Spleen (tissue), 11 donors: ENCODE measurements around the gene TCAIM. TPM values are rescaled to one million over a fixed set of nuclear protein-coding genes. Genes with fewer than 3 reads are reported as not detected.

Experiments used
- DNase-seq: peaks from one replicate; pipeline ENCODE4 v3.0.0-alpha.2; 2020
- H3K27ac ChIP-seq, 8 donors: fragments of 200-600 bp; sonication (generic) in 7 of 8; 1 replicate in 4 of 8; 2 replicates in 4 of 8; pipeline versions ENCODE4 v1.5.0 to v1.8.0; 2016 to 2021; ENCODE audit warnings: inconsistent platforms in 4 of 8, mild to moderate bottlenecking in 4 of 8, moderate library complexity in 1 of 8
- H3K27me3 ChIP-seq, 7 donors: fragments of 200-600 bp; sonication (generic) in 6 of 7; replicated peaks in 1 of 7; 1 replicate in 4 of 7; 2 replicates in 3 of 7; pipeline versions ENCODE4 v1.5.0 to v1.8.0; 2016 to 2021; ENCODE audit warnings: inconsistent platforms in 3 of 7, mild to moderate bottlenecking in 1 of 7
- H3K36me3 ChIP-seq, 6 donors: fragments of 200-600 bp; sonication (generic) in 5 of 6; 1 replicate in 4 of 6; 2 replicates in 2 of 6; pipeline versions ENCODE4 v1.5.0 to v1.8.0; 2016 to 2021; ENCODE audit warnings: inconsistent platforms in 2 of 6
- H3K4me1 ChIP-seq, 6 donors: fragments of 200-600 bp; sonication (generic) in 5 of 6; 1 replicate in 3 of 6; 2 replicates in 3 of 6; pipeline versions ENCODE4 v1.5.0 to v1.8.0; 2016 to 2021; ENCODE audit warnings: inconsistent platforms in 3 of 6
- H3K4me3 ChIP-seq, 8 donors: fragments of 200-600 bp; sonication (generic) in 7 of 8; 1 replicate in 4 of 8; 2 replicates in 4 of 8; pipeline versions ENCODE4 v1.5.0 to v1.8.0; 2016 to 2021; ENCODE audit warnings: inconsistent platforms in 4 of 8, mild to moderate bottlenecking in 4 of 8, moderate library complexity in 2 of 8
- H3K9me3 ChIP-seq, 8 donors: fragments of 200-600 bp; sonication (generic) in 7 of 8; 1 replicate in 4 of 8; 2 replicates in 4 of 8; pipeline versions ENCODE4 v1.5.0 to v1.8.0; 2016 to 2021; ENCODE audit warnings: inconsistent platforms in 4 of 8
- CTCF ChIP-seq, 11 experiments: fragments of 200-600 bp in 7 of 11; fragments of 450-650 bp in 4 of 11; sonication (generic) in 4 of 11; IDR thresholded peaks in 8 of 11; conservative IDR thresholded peaks in 3 of 11; 1 replicate in 7 of 11; 2 replicates in 4 of 11; pipeline versions ENCODE4 v1.4.0 to v1.8.0; 2016 to 2021; ENCODE audit warnings: antibody characterized with exemption in 11 of 11, inconsistent platforms in 4 of 11, mild to moderate bottlenecking in 1 of 11
- POLR2A ChIP-seq, 3 donors: fragments of 450-650 bp; IDR thresholded peaks; one replicate each; pipeline ENCODE4 v1.5.1; 2017; ENCODE audit warnings: antibody characterized with exemption in 3 of 3, mild to moderate bottlenecking in 1 of 3
- POLR2AphosphoS5 ChIP-seq, 3 donors: sonication (generic); formaldehyde crosslinking; IDR thresholded peaks; one replicate each; pipeline ENCODE4 v1.5.1; 2017; ENCODE audit warnings: antibody characterized with exemption in 3 of 3
- WGBS, 5 donors: extraction: QIAGEN DNeasy Blood & Tissue Kit in 3 of 5; methylation state at CpG; one replicate each; pipeline versions ENCODE4 v1.1.5 to v1.1.7; 2013 to 2018; 5-methylcytosine and 5-hydroxymethylcytosine counted together
- intact Hi-C: fragments of 100-400 bp; cut with DNase I; formaldehyde crosslinking; loops from one replicate; pipeline ENCODE4 v1.15.0; 2023; ENCODE audit warnings: low total_unique reads
- polyA plus RNA-seq, 3 donors: library from polyadenylated mRNA; stranded (reverse); fragments of 200-250 nt; gene quantifications; one replicate each; pipeline ENCODE4 v1.2.1, GENCODE V29; 2013
- total RNA-seq, 7 donors: library from RNA; depleted of rRNA in 3 of 7; stranded (reverse); fragments of >200 nt in 3 of 7; fragmentation: NEBNext Ultra II Directional in 4 of 7; extraction: Animal tissue kit (Norgen Biotek cat#: 25700) in 4 of 7; gene quantifications; one replicate each; pipeline versions ENCODE4 v1.1.0 to v1.2.1, GENCODE V29; 2016 to 2021
- donor health status: healthy with polysubstance abuse.
- donor health status: DM: no; HTN: no; CAD: no; lungs with moderate emphysema.
- donor health status: DM: no; HTN: no; CAD: no.
- donor health status: Bipolar disorder and iron deficiency.
- donor health status: healthy.
- donor health status: DM: no; HTN: no; CAD: no.
- donor health status: DM: yes; HTN: yes; CAD: no.

The TCAIM gene
- total and polyA plus RNA-seq, 10 donors, result 7.2 to 31.7 (median 22.9) TPM

- Histone ChIP-seq H3K27ac (no peak overlapping the region), H3K27me3 (no peaks in the 10 kb centered on the region), H3K4me1 (no peaks in the 10 kb centered on the region), H3K9me3 (peaks cover 0 to under 1% (median 0%) of the 10 kb centered on the region in 8 donors), H3K36me3 (peaks cover 3 to 98% (median 72%) of the 10 kb centered on the region in 6 donors), H3K4me3 (no peak overlapping the region)
- no peak for TF ChIP-seq POLR2AphosphoS5 (IDR thresholded peaks at IDR 0.05)
- no peak for TF ChIP-seq POLR2A (IDR thresholded peaks at IDR 0.05)
- no peak for TF ChIP-seq CTCF (IDR thresholded peaks at IDR 0.05 in 8 of 11, conservative IDR thresholded peaks at IDR 0.05 in 3 of 11)
- WGBS, 5 donors, result 70 to 98% (median 93%) methylated on average over 4 of the region's 4 CpGs
- intact Hi-C loops, result no loop called here
- no peak for DNase-seq
These were observed 115.7 kb downstream of the TCAIM start for GRCh38 chr3:44454258-44454657.

GRCh38 chr3:44455318-44455717 lies 116.8 kb downstream of the TCAIM start:
- 94 to 100% (median 98%) methylated on average over 10 of the region's 10 CpGs for WGBS, 5 donors
- TF ChIP-seq POLR2AphosphoS5 (IDR thresholded peaks at IDR 0.05) (no peak), POLR2A (IDR thresholded peaks at IDR 0.05) (no peak), CTCF (IDR thresholded peaks at IDR 0.05 in 8 of 11, conservative IDR thresholded peaks at IDR 0.05 in 3 of 11) (no peak)
- Histone ChIP-seq H3K27ac (no peak overlapping the region), H3K4me3 (no peak overlapping the region), H3K27me3 (no peaks in the 10 kb centered on the region), H3K9me3 (peaks cover 0 to 11% (median 8%) of the 10 kb centered on the region in 8 donors), H3K36me3 (peaks cover 3 to 95% (median 62%) of the 10 kb centered on the region in 6 donors), H3K4me1 (no peaks in the 10 kb centered on the region)
- DNase-seq, result no peak
- intact Hi-C loops, result no loop called here

Other genes with a start within 250 kb of the TCAIM start
- gene TOPAZ1, start 96.9 kb upstream of the TCAIM start, total RNA-seq, result not detected
- not detected for gene TOPAZ1, start 96.9 kb upstream of the TCAIM start, polyA plus RNA-seq
- 10 to 100 TPM; 14.5 to 29.0 (median 21.4) TPM for gene ZNF445, start 138.9 kb downstream of the TCAIM start, total RNA-seq
- 1 to 10 TPM; 1.2 to 3.4 (median 1.2) TPM for gene ZNF445, start 138.9 kb downstream of the TCAIM start, polyA plus RNA-seq
- 1 to 10 TPM; 3.9 to 6.0 (median 5.1) TPM for gene ZKSCAN7, start 216.4 kb downstream of the TCAIM start, total RNA-seq
- gene ZKSCAN7, start 216.4 kb downstream of the TCAIM start, polyA plus RNA-seq, result 1 to 10 TPM; 1.8 to 2.2 (median 1.9) TPM
- gene ZNF660, start 246.2 kb downstream of the TCAIM start, total RNA-seq, result 1 to 10 TPM; 2.7 to 5.4 (median 4.3) TPM
- under 1 TPM; 0.61 to 0.80 (median 0.62) TPM for gene ZNF660, start 246.2 kb downstream of the TCAIM start, polyA plus RNA-seq